Uterus (tissue), 4 donors: ENCODE measurements around the gene DYTN. TPM values are rescaled to one million over a fixed set of nuclear protein-coding genes. Genes with fewer than 3 reads are reported as not detected.

Experiments
- DNase-seq, 2 donors: peaks; one replicate each; pipeline ENCODE4 v3.0.0-alpha.2; 2019 to 2020
- H3K27ac ChIP-seq, 2 donors: fragments of 200-600 bp; sonication (generic); 1 replicate in 1 of 2; 2 replicates in 1 of 2; pipeline ENCODE4 v1.5.1; 2016 to 2018
- H3K27me3 ChIP-seq, 2 donors: fragments of 200-600 bp; sonication (generic); one replicate each; pipeline ENCODE4 v1.5.1; 2018 to 2019; ENCODE audit warnings: control low read depth in 1 of 2
- H3K36me3 ChIP-seq, 2 donors: fragments of 200-600 bp; sonication (generic); one replicate each; pipeline ENCODE4 v1.5.1; 2019; ENCODE audit warnings: control low read depth in 1 of 2
- H3K4me1 ChIP-seq, 2 donors: fragments of 200-600 bp; sonication (generic); one replicate each; pipeline ENCODE4 v1.5.1; 2018 to 2019; ENCODE audit warnings: control low read depth in 1 of 2
- H3K4me3 ChIP-seq, 2 donors: fragments of 200-600 bp; sonication (generic); 1 replicate in 1 of 2; 2 replicates in 1 of 2; pipeline ENCODE4 v1.5.1; 2018 to 2019; ENCODE audit warnings: mild to moderate bottlenecking in 1 of 2
- H3K9me3 ChIP-seq, 2 donors: fragments of 200-600 bp; sonication (generic); one replicate each; pipeline ENCODE4 v1.5.1; 2019; ENCODE audit warnings: control low read depth in 1 of 2
- POLR2A ChIP-seq, 2 donors: fragments of 450-650 bp; IDR thresholded peaks; one replicate each; pipeline ENCODE4 v1.6.1; 2016; ENCODE audit warnings: antibody characterized with exemption in 2 of 2, mild to moderate bottlenecking in 1 of 2, moderate library complexity in 1 of 2
- intact Hi-C: fragments of 100-400 bp; cut with DNase I; formaldehyde crosslinking; loops from one replicate; pipeline ENCODE4 v1.15.1; 2023; ENCODE audit warnings: low total_unique reads
- total RNA-seq, 4 donors: library from RNA; depleted of rRNA in 3 of 4; stranded (reverse); fragments of >200 nt in 3 of 4; gene quantifications; one replicate each; pipeline versions ENCODE4 v1.1.0 to v1.2.4, GENCODE V29; 2014 to 2023
- TF ChIP-seq, protein P1 (sequence below), 4 experiments: fragments of 200-600 bp in 2 of 4; fragments of 450-650 bp in 2 of 4; sonication (generic) in 2 of 4; IDR thresholded peaks; one replicate each; pipeline ENCODE4 v1.5.1; 2016 to 2019; ENCODE audit warnings: antibody characterized with exemption in 4 of 4, mild to moderate bottlenecking in 2 of 4, moderate library complexity in 1 of 4
- donor health status: DM: yes; HTN: yes; CAD: no.

DYTN gene
- total RNA-seq, 4 donors from 2014 or later, result not detected

DNA sequence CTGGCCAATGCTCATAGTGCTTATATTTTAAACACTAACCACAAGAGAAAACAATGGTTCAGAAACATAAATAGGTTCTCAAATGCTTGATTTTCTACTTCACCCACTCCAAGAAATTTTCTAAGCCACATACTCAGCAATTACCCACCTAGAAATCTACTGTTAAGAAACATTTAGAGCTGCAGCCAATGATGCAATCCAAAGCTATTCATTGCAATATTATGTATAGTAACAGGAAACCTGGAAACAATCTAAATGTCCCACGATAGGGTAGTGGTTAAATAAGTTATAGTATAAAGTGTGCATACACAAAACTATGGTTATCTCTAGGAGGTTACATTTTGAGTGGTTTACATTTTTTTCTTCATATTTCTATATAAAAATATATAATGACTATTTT is 70.2 kb downstream of the DYTN start:
- Histone ChIP-seq H3K36me3 (no peaks in the 10 kb centered on the region), H3K4me3 (no peak overlapping the region), H3K27me3 (no peaks in the 10 kb centered on the region), H3K27ac (no peak overlapping the region), H3K9me3 (no peaks in the 10 kb centered on the region), H3K4me1 (no peaks in the 10 kb centered on the region)
- DNase-seq, result no peak
- intact Hi-C loops, result no loop called here
- TF ChIP-seq, protein P1, sequence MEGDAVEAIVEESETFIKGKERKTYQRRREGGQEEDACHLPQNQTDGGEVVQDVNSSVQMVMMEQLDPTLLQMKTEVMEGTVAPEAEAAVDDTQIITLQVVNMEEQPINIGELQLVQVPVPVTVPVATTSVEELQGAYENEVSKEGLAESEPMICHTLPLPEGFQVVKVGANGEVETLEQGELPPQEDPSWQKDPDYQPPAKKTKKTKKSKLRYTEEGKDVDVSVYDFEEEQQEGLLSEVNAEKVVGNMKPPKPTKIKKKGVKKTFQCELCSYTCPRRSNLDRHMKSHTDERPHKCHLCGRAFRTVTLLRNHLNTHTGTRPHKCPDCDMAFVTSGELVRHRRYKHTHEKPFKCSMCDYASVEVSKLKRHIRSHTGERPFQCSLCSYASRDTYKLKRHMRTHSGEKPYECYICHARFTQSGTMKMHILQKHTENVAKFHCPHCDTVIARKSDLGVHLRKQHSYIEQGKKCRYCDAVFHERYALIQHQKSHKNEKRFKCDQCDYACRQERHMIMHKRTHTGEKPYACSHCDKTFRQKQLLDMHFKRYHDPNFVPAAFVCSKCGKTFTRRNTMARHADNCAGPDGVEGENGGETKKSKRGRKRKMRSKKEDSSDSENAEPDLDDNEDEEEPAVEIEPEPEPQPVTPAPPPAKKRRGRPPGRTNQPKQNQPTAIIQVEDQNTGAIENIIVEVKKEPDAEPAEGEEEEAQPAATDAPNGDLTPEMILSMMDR (IDR thresholded peaks at IDR 0.05), result no peak
- TF ChIP-seq POLR2A (IDR thresholded peaks at IDR 0.05), result no peak

DNA sequence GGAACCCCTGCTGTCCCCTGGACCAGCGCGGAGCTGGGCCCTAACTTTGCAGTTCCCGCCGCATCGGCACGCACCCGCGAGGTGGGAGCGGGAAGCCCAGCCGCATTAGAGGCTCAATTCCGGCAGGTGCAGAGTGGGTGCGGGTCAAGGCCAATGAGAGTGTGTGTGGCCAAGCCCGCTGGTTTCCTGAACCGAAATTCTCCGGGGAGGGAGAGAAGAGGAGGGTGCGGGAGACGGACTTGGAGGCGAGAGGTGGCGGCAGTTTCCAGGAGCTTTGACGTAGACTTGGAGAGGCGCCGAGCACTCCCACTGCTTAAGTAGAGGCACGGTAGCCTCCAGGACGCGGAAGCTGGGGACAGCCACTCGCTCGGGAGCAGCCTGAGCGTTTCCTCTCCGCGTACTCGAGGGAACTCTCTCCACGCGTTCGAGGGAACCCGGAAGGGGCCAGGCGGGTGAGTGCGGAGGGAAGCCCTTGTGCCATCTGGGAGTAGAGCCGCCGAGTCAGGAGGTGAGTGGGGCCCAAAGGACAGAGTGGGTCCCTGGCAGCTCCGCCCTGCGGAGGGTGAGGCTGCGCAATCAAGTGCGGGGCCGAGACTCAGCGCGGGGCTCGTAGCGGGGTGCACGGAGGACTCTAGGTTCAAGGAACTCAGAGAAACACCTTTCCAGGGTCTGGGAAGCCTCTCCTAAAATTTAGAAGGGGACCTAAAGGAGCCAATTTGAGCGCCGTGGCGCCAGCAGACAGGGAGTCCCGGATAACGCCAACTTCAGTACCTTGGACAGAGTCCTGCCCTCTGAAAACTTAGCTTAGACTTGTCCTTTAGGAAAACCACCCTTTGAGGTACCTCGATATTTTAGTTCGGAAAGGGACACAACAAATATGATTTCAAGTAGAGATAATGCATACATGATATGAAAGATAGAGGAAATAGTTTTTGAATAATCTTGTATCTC is 75.8 kb downstream of the DYTN start, which contains the start of gene FAM237A:
Gene FAM237A, plus strand, starts transcription at position 413 of the 951 bp plus-strand sequence. CDS start 1,750 bp downstream, outside the sequence.
- peaks cover 0 to 3% of the 10 kb centered on the region in 2 donors for H3K27me3 ChIP-seq
- no peaks in the 10 kb centered on the region for H3K9me3 ChIP-seq
- intact Hi-C loops, result no loop called here
- no peak for DNase-seq
- TF ChIP-seq POLR2A (IDR thresholded peaks at IDR 0.05), result no peak
- TF ChIP-seq, protein P1 (IDR thresholded peaks at IDR 0.05), result no peak
- H3K27ac ChIP-seq, result no peak within 1 kb of the TSS
- H3K36me3 ChIP-seq, result no peaks in the 10 kb centered on the region
- no peak within 1 kb of the TSS for H3K4me3 ChIP-seq
- H3K4me1 ChIP-seq, result no peaks in the 10 kb centered on the region

DNA sequence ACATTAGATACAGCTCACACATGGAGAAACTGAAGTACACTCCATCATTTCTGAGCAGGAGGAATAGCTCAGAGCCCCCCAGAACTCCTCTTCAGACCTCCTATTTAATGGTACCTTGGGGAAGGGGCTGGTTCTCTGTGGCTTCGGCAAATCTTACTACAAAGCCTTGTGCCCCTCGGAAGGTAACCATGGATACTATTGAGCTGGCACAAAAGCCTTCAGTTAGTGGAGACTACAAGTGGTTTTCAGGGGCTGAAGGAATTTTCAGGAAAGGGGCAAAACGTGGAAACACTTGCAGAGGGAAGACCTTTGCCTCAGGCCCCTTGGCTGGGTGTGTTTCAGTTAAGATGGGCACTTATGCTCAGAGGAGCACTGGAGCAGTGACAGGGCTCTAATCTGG is 77.0 kb downstream of the DYTN start:
- TF ChIP-seq, protein P1 (IDR thresholded peaks at IDR 0.05), result no peak
- no peak for TF ChIP-seq POLR2A (IDR thresholded peaks at IDR 0.05)
- H3K27ac ChIP-seq, result no peak overlapping the region
- DNase-seq, result no peak
- no peaks in the 10 kb centered on the region for H3K9me3 ChIP-seq
- no peak overlapping the region for H3K4me3 ChIP-seq
- no peaks in the 10 kb centered on the region for H3K36me3 ChIP-seq
- no peaks in the 10 kb centered on the region for H3K4me1 ChIP-seq
- H3K27me3 ChIP-seq, result peaks cover 0 to 3% of the 10 kb centered on the region in 2 donors
- intact Hi-C loops, result no loop called here

DNA sequence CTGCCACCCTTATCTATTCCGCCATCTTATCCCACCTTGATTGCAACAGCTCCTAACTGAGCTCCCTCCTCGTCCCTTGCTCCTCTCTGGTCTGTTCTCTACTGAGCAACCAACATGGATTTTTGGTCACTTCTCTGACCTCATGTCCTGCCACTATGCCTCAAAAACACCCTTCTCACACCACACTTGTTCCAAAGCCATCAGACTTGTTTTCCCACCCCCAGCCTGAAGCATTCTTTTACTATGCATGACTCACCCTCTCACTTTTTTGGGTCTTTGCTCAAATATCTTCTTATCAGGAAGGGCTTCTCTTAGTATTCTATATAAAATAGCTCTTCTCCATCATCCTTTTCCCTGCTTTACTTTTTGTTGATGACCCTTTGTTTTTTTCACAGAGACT is 78.6 kb downstream of the DYTN start:
- Histone ChIP-seq H3K4me1 (no peaks in the 10 kb centered on the region), H3K27me3 (peaks cover 0 to 3% of the 10 kb centered on the region in 2 donors), H3K36me3 (no peaks in the 10 kb centered on the region), H3K4me3 (no peak overlapping the region), H3K9me3 (no peaks in the 10 kb centered on the region), H3K27ac (no peak overlapping the region)
- intact Hi-C loops, result no loop called here
- no peak for DNase-seq
- TF ChIP-seq POLR2A (IDR thresholded peaks at IDR 0.05), result no peak
- TF ChIP-seq, protein P1 (IDR thresholded peaks at IDR 0.05), result no peak

DNA sequence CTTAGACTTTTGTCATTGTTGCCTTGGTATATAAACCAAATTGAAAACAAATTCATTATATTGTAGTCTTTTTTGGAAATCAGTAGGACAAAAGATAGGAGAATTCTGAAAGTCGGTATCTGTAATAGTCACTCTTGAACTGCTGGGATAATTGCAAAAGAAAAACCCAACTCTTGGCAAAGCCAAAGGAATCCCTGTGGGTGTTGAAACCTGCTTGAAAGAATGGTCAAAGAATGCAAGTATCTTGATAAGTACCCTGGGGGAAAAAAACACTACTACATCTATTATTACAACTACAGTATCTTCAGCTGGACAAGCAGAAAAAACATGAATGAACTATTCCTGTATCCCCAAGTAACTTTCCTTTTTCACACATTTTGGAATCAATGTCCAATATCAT is 83.2 kb downstream of the DYTN start:
- Histone ChIP-seq H3K9me3 (no peaks in the 10 kb centered on the region), H3K4me1 (no peaks in the 10 kb centered on the region), H3K36me3 (no peaks in the 10 kb centered on the region), H3K4me3 (no peak overlapping the region), H3K27ac (no peak overlapping the region), H3K27me3 (no peaks in the 10 kb centered on the region)
- no peak for TF ChIP-seq POLR2A (IDR thresholded peaks at IDR 0.05)
- TF ChIP-seq, protein P1 (IDR thresholded peaks at IDR 0.05), result no peak
- intact Hi-C loops, result no loop called here
- no peak for DNase-seq
